Superior temporal gyrus (tissue), 1 donor: ENCODE measurements around the gene LRMDA.

ENCODE experiments used
- DNase-seq: peaks from one replicate; pipeline ENCODE4 v3.0.0-alpha.2; 2016; ENCODE audit errors: extremely low spot score

LRMDA gene

DNA sequence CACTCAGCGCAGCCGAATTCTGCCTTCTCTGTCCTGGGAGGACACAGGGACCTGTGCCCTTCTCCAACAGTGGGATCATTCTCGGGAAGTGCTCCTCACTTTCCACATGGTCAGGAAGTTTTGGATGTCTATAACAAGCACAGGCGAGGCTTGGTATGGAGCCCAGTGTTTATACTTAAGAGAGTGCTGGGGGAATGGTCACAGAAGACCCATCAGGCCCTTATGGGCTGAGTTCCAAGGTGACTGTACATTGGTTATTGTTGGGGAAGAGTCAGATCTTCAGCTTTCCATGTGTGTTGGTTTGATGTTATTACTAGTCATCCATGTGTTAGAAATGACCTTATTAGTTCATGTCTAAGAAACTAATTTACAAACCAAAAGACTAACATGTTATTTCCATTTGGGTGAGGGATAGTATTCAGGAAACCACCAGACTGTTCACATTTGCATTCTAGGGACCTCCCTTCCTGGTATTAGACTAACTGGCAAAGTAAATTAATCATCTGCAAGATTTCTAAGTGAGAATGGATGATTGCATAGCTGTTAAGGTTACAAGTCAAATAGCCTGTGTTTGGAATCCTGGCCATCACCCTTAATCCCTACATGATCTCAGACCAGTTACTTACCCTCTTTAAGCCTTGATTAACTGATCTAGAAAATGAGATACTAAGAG, 834.2 kb downstream of the LRMDA start:
- DNase-seq: no peak

DNA sequence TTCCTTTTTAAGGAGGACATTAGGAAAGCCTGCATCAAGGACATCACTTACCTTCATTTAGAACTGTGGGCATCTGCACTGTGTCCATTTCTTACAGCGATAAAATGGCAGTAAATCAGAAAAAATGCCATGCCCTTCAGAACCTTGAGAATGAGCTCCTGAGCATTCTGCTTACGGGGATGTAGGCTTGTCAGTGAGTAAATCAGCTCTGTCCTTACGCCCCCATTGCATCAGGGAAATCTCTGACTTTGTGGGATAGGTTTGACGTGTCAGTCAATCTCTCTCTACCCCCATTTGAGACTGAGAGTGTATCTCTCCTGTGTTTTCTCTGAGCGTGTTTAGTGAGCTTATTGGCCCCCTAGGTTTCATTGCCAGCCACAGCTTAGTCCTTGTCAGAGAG, 837.1 kb downstream of the LRMDA start:
- DNase-seq: no peak

DNA sequence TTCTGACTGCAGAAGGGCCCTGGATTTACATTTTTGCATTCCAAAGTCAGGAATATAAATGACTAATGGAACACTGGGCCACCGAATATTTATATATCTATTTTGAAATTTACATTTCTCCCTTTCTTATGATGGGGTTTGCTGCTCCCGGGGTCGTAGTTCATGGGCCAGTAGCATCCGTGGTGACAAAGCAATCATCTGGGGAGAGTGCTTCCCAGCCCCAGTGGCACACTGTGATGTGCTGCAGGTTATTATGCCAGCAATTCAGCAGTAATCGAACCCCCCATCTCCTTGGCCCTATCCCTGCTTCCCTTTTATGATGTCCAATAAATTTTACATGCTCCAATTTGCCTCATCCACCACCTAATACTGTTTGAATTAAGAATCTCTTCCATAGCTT, 837.5 kb downstream of the LRMDA start:
- DNase-seq: no peak

DNA sequence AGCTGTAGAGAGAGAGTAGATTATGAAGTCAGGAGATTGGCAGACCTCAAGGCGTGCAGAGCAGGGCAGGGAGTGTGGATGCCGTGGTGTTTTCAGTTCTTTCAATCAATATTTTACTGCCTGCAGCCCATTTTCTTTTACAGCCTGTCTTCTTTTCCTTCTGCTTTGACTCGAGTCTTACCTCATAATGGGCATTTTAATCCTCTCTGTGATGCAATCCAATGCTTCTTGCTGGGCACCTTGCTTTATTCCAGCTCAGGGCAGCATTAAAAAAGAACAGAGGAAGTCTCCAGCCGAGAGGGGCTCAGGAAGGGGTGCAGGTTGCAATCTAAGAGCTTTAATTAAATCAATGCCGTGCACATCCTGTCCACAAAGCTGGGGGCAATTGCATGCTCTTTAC, 839.0 kb downstream of the LRMDA start:
- no peak for DNase-seq

DNA sequence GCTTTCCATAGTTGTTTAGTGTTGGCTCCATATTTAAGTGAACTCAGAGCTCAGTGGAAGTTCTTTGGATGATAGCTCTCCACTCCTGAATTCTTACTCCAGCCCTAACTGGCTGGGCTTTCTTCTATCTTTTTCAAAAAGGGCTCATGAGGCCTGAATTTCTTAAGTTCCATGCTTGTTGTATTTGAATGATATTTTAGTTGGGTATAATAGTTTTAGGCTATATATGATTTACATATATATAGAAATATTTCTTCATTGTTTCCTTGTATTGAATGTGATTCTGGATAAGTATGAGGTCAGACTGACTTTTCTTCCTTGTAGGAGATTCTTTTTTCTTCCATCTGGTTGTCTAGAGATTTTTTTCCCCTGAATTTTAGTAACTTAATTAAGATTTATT, 843.5 kb downstream of the LRMDA start:
- DNase-seq: no peak

DNA sequence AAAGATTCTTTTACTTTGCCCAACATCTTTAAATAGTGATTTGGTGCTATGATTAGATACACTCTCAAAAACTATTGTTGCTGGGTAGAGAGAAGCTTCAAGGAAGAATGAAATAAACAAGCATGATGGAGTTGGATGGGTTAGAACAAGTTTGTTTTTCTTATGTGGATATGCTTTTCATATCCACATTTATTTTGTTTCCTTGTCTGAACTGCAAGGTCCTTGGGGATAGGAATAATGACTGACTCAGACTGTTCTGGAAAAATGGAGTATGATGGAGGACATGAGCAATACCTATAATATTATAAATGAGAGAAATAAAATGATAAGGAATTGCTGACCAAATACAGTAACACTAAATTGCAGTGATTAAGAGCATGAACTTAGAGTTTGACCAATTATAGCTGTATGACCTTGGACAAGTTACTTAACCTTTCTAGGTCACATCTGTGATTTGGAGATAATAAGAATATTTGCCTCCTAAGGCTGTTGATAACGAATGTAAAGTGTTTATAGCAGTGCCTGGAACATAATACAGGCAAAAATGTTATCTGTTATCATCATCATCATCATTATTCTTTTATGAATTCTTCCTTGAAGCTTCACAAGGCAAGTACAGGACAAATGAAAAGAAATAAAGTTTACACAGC, 847.5 kb downstream of the LRMDA start:
- DNase-seq: no peak

DNA sequence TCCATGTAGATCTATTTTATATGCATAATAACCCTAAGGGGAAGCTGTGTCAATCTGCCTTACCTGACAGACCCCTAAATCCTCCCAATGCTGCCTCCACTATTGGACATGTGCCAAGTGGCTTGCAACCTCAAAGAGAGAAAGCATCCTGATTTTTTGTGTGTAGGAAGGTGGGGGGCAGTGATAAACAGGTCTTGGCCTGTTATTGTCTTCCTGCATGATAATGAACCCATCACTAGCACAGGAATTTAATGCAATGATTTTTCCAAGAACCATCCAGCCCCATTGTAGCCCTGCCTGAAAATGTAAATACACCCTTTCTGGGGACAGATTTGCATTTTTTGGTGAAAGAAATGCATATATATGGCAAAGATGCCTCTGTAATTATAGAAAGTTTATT, 850.2 kb downstream of the LRMDA start:
- no peak for DNase-seq

DNA sequence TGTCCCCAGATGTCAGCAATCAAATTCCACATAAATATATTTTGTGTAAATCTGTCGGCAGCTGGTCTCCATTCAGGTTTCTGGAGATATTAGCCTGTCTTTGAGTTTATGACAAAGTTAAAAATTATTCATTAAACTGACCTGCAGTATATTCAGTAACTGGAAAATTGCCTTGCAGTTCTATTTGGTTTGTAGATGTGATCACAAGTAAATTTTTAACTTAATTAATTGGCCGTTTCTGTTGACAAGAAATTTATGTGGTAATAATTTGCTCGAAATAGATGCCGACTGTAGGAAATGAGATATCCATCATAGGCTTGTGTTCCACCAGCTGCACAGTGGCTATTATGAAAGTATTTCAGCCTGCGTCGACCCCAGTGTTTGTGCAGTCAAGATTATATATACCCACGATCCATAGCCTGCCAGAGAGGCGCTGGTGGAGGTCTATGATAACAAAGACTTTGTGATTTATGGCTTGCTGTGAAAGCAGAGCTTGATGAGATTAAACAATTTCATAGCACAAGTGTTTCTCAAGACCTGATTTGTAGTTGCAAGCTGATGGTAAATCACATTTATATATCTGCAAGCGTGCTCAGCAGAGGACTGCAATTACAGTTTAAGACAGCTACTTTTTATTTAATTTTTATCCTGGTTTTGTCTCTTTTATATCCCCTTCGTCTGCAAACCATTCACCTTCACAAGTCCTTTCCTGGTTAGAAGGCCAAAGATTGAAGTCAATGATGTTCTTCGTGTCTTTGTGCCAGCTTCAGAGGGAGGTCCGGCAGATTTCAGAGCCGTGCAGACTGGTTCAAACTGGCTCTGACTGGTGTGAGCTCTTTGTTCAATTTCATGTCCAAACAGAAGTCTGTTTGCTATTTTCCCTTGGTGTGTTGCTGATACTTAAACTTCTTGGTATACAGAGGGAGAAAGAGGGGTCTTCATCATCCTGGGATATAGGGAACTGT, 850.9 kb downstream of the LRMDA start:
- no peak for DNase-seq

DNA sequence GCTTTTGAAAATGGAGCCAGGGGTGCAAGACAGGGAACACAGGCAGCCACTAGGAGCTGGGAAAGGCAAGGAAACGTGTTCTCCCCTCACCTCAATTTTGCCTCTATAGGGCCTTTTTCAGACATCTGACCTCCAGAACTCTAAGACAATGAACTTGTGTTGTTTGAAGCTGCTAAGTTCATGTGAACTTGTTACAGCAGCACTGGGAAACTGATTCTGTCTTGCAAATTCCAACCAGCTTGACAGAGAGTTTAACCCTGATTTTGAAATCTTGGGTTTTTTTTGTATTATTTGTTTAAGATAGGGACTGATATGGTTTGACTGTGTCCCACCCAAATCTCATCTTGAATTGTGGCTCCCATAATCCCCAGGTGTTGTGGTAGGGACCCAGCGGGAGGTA, 852.9 kb downstream of the LRMDA start:
- DNase-seq: no peak

DNA sequence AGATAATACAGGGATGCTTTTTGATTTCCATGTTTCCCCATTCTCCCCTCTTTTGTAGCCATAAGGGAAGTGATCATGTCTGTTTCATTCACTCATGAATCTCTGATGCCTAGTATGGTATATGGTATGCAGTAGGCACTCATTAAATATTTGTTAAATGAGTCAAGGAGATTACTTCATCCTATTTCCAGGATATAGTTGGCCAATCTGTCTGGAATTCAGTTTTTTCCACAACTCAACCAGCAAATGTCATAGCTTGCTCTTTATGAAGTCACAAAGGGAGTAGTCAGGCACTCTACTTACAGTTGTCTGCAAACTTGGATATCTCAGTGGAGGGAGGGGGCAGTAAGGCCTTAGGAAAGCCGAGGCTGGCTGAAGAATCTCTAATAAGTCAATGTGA, 853.6 kb downstream of the LRMDA start:
- DNase-seq: no peak

DNA sequence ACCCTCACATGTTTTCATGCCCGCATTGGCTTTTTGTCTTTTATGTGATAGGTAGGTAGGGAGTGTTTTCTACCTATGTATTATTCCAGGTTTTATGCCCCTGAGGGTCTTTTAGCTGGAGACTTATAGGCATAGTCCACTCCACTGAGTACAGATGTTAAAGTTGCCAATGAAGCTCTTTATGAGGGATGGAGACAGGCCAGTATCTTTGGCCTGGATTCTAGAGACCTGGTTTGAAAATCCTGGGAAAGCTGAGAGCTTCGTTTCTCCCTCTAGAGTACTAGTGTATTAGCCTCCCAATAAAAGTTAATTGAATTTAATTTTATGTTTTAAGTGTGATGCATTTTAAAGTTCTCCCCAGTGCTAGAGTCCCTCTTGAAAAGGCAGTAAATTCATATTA, 854.1 kb downstream of the LRMDA start:
- DNase-seq: no peak

DNA sequence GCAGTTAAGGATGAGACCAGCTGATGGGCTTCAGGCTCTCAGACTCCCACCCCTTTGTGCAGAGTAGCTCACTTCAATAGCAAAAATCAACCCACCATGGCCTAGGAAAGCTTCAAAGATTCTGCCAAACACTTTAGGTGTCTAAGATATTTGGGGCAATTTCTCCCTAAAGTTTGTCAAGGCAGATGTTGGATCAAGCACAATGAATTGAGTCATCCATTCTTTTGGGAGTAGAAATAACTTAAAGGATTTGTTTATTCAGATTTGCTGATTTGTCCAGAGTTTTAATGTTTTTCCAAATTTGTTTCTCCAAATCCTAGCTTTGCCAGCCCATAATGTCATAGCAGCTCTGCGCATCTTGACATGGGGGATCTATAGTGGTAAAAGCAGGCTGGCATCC, 855.1 kb downstream of the LRMDA start:
- DNase-seq: no peak

DNA sequence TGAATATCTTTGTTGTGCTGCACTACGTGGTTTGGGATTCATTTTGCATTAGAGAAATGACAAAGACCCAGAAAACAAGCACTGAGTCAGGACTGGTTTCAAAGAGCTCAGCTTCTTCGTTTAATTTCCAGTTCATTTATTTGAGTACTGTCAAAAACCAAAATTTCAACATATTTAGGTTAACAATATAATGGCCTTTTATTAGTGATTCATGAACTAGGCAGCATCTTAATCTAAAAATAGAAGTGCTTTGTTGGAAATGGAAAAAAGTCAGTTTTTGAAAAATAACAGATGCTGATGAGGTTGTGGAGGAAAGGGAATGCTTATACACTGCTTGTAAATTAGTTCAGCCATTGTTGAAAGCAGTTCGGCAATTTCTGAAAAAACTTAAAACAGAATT, 856.4 kb downstream of the LRMDA start:
- no peak for DNase-seq

DNA sequence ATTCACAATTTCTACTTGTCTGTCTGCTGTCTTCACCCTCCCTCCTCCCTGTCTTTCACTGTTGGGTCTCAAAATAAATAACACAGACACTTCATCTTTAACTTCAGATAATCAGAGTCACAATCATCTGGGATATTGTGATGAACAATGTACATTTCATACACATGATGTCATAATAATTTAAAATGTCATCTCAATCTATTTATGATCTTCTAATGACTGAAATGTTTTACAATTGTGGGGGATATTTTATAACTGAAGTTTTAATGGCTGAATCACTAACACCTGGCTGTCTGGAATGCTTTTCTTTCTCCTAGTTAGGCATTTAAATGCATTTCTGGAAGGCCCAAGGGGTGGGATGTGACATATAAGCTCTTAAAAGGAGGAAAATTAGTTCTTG, 859.8 kb downstream of the LRMDA start:
- no peak for DNase-seq

DNA sequence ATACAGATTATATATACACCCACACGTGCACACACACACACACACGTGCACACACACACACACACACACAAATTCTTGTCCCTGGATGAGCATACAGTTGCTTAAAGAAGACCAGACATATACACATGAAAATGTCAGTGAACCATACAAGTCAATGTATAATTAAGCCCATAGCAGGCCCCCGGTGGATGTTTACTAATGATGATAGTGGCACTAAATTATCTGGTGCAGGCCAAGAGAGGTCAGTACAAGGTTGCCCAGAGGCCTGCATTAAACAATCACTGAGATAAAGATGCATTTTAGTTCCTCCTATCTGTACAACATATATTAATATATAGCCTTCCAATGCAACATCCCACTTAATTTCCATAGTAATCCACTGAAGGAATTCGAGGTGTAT, 860.5 kb downstream of the LRMDA start:
- DNase-seq: no peak

DNA sequence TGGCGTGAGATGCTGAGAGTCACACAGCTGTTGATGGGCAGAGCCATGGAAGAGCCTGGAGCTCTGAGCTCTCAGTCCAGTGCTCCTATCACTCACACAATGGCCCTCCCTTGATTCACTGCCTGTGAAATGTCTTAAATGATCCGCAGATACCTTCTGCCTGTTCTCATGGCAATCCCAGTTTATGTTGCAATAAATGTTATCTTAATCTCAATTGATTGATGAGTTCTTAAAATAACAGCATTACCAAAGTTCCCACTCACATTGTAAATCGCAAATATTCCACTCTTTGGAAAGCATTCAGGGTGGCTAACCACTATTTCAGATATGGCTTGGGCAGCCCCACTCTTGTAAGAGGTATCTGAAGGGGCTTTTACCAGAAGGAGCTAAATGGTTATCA, 865.5 kb downstream of the LRMDA start:
- DNase-seq: no peak

DNA sequence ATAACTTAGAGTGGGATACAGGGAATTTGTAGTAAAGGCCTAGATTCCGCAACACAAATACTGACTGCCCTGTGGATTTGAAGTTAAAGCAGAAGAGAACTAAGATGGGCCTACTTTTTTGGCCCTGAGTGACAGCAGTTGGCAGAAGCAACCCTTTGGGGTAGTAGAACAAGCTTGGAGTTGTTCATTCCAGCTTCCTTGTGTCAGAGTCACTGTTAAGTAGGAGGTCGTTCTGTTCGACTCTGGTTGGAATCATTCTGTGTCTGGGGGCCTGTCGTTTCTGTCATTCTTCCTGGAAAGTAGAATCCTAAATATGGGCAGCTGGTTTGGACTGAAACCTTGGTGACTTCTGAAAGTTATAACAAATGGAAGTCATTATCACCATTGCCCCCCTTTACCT, 865.9 kb downstream of the LRMDA start:
- DNase-seq: no peak

DNA sequence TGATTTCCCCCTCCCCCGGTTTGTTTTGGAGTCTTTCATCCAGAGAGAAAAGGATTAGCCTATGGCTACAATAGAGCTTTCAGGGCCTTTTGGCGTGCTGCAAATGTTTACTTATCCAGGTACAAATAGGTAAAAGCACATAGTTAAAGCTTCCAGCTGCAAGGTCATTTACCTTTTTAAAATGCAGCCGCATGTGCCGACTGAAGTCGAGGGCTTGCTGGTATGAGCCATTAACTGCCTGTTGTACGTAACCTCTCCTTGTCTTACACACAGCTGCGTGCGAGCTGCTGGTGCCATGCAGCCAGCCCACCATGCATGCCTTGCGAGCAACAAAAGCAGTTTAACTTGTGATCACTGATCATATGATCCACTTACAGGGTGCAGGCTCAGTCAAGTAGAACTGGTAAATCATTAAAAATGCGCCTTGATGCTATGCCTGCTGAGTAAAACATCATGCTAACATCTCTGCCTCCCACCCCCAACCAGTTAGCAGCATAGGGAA, 866.4 kb downstream of the LRMDA start:
- no peak for DNase-seq

DNA sequence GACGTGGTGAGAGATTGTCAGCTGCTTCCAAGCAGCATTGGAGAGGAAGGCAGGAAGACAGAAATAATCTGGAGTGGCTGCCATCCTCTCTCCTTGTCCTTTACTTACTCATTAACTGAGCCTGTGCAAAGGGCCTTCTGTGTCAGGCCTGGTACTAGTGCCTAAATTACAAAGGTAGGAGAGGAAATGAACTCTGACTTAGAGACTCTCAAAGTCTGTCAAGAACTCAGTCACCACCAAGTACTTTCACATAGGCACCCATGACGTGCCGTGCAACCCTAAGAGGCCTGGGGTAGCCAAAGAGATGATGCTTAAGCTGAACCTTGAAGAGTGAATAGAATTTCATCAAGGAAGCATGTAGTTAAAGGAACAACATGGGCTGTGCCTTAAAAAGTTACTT, 866.9 kb downstream of the LRMDA start:
- DNase-seq: no peak

DNA sequence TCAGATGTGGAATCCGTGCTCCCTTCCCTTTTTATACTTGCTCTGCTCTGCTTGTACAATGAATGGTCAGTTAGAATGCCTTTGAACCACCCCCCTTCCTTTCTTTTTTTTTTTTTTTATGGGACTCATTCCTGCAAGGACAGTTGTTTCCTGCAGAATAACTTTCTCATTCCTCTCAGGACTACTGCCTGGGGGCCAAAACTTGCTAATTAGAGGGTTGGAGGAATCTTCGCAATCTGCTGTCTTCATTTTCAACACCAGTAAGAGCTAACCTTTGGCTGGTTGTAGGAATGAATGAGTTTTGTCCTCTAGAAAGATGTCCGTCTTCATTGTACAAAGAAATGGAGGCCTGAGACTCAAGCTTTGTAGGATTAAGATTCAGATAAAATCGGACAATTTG, 868.1 kb downstream of the LRMDA start:
- no peak for DNase-seq

DNA sequence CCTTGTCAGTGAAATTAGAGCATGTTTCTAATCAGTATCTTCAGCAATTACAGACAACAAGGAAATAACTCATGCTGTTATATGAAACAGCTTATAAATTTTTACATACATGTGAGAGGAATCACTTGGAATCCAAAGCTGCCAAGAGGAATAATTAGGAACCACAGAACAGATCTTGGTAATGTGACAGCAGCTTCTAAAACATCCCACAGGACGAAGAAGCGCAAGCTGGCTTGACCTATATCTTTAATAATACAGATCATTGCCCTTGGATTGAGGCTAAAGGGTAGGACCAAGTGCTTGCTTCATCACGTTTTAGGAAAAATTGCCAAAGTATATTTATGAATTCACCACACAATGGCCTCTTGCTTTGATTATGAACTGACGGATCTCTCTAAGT, 869.8 kb downstream of the LRMDA start:
- DNase-seq: no peak

DNA sequence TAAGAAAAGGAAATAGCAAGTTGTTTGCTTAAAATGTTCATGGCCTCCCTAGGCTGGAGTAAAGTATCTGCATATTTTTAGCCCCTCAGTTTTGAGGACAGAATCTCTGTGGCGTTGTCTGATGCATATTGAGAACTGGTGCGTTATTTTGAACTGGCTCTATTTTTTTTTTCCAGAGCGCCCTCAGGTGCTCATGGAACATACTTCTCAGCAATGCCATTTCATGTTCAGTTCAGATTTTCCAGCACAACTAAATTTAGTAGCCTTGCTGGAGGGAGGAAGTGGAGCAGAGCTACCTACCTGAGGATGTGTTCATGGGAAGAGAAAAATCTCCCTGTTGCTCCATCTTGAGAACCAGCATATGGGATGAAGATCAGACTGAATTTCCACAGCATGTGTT, 870.5 kb downstream of the LRMDA start:
- no peak for DNase-seq

DNA sequence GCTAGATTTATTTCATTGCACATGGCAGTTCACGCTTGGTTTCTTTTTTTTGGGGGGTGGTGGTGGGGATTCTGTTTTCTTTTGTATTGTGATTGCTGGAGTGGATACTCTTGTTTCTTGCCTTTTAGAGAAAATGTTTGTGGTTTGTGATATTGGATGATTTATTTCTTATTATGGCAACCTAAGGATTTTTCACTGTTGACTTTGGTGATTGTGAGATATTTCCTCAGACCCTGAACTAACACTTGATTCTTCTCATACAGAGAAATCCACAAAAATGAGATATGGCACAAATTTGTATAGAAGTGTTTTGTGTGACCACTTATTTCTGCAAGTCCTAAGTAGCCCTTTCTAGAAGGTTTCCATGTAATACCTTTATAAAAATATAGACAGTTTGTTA, 871.1 kb downstream of the LRMDA start:
- DNase-seq: no peak
